ENCODE data around the gene JADE3.
"Not testable (repeated sequence)": the region's sequence is repeated elsewhere in the genome, so short reads cannot be mapped to it uniquely, and the experiment has no call there.

JADE3 gene

DNA sequence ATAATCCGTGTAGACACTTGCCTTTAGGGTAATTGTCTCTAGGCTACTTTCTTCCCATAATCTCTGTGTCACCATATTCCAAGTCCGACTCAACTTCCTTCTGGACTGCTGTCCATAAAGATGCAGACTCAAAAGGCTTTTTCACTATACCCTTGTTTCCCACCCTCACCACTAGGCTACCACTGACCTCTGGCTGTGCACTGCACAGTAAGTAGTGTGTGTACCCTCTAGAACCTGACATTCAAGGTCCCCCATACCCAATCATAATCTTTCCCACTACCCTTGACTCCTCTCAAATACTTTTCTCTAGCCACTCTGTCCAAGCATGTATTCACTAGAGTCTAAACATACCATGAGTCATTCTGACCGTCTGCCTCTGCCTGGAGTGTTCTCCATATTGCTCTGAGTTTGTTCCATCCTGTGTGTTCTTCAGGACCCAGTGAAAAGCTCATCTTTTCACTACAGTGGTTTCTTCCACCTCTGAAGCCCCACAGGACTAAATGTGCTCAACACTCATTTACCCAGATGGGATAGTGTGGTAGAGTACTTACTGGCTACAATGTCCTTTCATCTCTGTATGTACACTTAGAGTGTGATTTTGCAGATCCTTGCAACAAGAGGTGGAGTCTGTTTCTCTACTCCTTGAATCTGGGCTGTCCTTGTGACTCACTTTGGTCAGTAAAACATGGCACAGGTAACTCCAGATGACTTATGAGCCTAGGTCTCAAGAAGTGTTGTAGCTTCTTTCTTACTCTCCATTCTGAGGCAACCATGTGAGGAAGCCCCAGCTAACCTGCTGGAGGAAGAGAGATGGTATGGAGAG, 17.4 kb downstream of the JADE3 start:
- in situ Hi-C loops (cut with HindIII; ENCODE audit: low sequenced_read_pairs): no loop called here

DNA sequence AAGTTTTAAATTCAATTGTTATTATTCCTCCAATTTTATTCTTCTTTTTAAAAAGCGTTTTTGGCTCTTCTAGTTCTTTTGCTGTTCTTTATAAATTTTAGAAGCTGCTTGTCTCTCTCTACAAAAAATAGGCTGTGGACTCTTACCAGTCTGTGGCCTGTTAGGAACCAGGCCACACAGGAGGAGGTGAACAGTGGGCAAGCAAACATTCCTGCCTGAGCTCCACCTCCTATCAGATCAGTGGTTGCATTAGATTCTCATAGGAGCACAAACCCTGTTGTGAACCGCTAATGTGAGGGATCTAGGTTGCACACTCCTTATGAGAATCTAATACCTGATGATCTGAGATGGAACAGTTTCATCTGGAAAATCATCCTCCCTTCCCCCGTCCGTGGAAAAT, 23.1 kb downstream of the JADE3 start:
- in situ Hi-C loops (cut with HindIII; ENCODE audit: low sequenced_read_pairs): no loop called here

DNA sequence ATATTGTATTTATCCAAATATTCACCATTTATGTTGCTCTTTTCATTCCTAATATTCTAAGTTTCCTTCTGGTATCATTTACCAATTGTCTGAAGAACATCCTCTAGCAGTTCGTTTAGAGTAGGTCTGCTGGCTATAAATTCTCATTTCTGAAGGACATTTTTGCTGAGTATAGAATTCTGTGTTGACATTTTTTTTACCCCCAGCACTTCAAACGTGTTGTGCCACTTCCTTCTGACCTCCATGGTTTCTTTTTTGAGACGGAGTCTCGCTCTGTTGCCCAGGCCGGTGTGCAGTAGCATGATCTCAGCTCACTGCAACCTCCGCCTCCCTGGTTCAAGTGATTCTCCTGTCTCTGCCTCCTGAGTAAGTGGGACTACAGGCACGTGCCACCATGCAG, 26.4 kb downstream of the JADE3 start:
- in situ Hi-C loops (cut with HindIII; ENCODE audit: low sequenced_read_pairs): no loop called here

DNA sequence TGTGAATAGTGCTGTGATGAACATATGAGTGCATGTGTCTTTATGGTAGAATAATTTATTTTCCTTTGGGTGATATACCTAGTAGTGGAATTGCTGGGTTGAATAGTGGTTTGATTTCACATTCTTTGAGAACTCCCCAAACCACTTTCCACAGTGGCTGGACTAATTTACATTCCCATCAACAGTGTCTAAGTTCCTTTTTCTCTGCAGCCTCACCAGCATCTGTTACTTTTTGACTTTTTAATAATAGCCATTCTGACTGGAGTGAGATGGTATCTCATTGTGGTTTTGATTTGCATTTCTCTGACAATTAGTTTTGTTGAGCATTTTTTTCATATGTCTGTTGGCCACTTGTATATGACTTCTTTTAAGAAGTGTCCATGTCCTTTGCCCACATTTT, 29.1 kb downstream of the JADE3 start:
- in situ Hi-C loops (cut with HindIII; ENCODE audit: low sequenced_read_pairs): no loop called here

DNA sequence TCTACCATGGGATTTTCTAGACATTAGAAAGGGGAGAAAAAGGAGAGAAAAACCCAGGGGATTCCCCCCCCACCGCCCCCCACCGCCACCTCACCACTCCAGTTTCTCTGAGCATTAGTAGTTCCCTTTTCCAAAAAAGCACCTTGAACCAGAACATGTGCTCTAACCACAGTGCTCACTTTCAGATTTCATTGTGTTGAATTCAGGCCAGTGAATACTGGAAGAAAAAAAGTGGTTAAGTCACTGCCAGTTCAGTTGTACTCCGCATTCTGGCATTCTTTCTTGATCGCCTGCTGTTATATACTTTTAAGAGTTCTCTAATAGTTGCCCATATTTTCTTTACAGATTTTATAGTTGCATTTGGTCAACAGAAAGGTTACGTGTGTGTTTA, 40.9 kb downstream of the JADE3 start:
- in situ Hi-C loops (cut with HindIII; ENCODE audit: low sequenced_read_pairs): no loop called here

DNA sequence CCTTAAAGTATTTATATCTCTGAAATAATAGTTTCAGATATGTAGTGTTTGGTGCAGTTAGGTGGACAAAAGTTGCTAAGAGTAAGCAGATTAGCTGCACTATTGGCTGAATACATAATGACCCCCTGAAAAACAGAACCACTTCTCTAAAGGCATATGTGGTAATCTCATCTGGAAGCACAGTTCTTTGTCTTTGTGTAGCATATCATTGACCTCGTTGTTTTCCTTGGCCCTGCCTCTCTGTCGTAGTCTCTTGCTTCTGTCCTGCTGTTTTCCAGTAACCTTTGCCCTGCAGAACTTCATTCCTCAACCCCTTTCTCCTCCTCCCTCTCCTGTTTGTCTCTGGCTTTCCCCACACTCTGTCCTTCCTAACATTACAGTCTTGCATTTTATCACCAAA, 41.4 kb downstream of the JADE3 start:
- in situ Hi-C loops (cut with HindIII; ENCODE audit: low sequenced_read_pairs): no loop called here

DNA sequence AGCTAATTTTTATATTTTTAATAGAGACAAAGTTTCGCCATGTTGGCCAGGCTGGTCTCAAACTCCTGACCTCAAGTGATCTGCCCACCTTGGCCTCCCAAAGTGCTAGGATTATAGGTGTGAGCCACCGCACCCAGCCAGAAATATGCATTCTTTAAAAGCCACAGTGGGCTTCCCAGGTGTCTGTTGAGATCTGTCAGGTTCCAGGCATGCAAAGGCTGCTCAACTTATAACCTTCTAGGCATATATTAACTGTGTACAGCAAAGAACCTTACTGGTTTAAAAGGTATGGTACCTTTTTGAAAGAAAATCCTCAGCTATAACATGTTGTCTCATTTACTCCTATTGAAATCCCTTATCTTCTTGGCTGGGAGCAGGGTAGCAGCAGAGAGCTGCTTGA, 42.5 kb downstream of the JADE3 start:
- in situ Hi-C loops (cut with HindIII; ENCODE audit: low sequenced_read_pairs): no loop called here

DNA sequence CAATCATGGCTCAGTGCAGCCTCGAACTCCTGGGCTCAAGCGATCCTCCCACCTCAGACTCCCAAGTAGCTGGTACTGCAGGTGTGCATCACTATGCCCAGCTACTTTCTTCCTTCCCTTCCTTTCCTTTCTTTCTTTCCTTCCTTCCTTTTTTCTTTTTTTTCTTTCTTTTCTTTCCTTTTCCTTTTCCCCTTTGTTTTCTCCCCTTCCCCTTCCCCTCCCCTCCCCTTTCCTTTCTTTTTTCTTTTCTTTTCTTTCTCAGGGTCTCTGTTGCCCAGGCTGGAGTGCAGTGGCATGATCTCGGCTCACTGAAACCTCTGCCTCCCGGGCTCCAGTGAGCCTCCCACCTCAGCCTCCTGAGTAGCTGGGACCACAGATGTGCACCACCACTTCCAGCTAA, 44.4 kb downstream of the JADE3 start:
- in situ Hi-C loops (cut with HindIII; ENCODE audit: low sequenced_read_pairs): not testable (repeated sequence)

DNA sequence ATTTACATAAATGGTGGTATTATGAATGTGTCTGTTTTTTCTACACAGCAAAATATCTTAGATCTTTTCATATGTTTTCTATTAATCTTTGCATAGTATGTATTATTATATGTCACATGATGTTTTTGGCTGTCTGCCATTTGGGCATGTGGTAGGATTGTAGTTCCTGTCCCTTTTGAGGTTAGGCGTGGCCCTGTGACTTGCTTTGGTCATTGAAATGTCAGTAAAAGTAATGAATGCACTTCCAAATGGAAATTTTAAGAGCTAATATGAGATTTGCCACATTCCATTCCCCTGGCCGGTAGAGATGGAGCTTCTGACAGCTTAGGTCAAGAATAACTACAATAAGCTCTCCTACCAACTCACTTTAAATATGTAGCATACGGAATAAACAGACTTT, 45.1 kb downstream of the JADE3 start:
- in situ Hi-C loops (cut with HindIII; ENCODE audit: low sequenced_read_pairs): no loop called here

DNA sequence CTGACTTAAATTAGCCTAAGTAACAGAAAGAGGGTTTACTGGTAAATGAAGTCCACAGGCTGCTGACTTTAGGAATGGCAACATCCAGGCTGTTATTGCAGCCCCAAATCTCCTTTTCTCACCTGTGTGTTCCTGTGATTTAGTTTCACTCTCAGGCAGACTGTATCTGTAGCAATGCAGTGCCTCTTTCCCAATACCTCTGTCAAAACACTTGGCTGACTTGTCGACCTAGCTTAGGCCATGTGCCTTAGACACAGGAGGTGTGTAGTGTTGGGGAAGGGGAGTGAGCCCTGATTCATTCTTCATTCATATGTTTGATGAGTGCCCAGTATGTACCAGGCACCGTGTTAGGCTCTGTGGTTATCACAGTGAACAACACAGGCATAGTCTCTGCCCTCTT, 46.9 kb downstream of the JADE3 start:
- in situ Hi-C loops (cut with HindIII; ENCODE audit: low sequenced_read_pairs): no loop called here

DNA sequence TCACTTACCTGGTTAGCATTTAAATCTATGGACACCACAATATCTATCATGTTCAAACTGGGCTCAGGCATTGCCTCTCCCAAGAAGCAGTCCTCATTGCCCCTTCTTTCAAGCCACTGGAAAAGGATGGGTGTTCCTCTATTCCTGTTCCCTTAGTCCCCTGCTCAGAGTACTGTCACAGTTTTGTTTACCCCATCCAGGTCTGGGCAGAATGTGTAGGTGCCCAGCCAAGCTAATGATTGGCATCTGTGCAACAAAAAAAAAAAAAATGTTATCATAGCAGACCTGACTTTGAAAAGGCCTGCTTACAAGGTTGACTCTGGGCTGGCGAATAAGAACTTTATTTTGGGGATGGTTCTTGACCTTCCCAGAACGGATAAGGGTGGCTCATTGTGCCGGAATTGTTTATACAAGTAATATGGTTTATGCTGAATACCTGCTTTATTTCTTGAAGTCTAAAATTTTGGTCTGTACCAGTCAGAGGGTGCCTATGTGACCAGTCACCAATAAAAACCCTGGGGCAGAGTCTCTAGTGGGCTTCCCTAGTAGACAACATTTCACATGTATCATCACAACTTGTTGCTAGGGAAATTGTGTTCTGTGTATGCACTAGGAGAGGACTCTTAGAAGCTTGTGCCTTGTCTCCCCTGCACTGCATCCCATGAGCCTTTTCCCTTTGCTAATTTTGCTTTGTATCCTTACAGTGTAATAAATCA, 47.9 kb downstream of the JADE3 start:
- in situ Hi-C loops (cut with HindIII; ENCODE audit: low sequenced_read_pairs): no loop called here

DNA sequence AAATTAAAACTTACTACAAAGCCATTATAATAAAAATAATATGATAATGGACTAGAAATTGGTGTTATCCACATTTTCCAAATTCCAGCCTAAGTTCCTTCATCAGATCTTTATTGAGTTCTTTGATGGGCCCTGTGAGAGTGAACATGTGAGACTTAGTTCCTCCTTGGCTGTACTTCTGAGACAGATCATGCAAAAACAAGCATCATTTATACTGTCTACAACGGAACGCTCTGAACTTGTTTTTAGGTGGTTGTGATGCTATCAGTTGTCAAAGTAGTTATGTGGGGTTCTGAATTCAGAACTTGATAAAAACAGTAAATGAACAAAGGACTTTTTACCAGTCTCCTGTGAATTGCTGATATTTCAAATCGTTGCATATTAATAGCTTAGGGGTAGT, 48.9 kb downstream of the JADE3 start:
- in situ Hi-C loops (cut with HindIII; ENCODE audit: low sequenced_read_pairs): no loop called here

DNA sequence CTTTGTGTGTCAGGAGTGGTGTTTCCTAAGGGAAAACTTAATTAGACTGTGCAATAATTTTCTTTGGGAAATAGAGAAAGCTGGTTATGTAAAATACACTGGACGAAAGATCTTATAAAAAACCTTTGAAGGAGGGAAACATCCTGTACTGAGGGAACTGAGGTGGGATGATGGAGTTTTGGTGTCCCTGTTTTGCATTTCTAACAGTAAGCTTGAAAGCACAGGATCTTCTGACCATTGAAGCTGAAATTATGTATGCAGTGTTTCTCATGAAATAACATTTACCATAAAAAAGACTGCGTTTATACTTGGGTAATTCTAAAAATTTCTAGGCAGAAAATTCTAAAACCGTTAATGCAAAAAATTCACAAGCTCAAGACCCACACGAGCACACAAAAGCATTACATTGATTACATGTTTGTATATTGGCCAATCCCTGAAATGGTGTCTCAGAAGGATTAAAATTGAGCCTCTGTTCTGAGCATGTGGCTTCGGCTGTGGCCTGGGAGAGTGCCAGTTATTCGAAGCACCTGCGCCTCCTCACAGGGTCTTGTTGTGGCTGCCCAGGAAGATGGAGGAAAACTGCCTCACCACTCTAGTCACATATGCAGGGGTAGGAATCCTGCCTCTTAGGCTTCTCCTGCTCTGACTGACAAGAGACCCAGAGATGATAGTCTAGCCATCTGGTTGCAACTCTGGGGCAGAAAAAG, 49.5 kb downstream of the JADE3 start:
- in situ Hi-C loops (cut with HindIII; ENCODE audit: low sequenced_read_pairs): no loop called here

DNA sequence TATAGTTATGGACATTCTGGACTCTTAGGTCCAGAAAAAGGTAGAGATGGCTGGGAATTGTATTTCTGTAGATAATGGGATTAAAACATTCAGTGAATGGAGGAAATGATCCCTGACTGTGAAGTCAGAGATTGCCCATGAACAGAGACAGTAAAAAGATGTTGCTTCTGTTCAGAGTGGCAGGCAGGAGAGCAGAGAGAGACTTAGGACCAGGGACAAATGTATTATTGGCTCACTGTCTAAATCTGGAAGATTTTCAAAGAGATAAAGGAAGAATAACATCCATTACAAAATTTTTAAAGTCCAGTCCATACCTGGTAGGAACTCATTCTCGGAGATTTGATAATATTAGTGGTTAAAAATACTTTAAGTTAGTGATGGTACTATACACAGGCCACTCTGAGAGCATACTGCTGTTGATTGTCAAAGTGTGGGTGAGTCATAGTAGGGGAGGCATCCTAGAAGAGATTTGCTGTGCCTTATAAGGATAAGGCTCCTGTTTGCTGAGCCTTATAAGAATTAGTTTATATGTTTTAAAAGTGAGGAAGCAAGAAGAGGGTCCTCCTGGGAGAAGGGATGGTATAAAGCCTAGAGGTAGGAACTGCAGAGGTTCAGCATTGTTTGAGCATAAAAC, 53.0 kb downstream of the JADE3 start:
- in situ Hi-C loops (cut with HindIII; ENCODE audit: low sequenced_read_pairs): no loop called here

DNA sequence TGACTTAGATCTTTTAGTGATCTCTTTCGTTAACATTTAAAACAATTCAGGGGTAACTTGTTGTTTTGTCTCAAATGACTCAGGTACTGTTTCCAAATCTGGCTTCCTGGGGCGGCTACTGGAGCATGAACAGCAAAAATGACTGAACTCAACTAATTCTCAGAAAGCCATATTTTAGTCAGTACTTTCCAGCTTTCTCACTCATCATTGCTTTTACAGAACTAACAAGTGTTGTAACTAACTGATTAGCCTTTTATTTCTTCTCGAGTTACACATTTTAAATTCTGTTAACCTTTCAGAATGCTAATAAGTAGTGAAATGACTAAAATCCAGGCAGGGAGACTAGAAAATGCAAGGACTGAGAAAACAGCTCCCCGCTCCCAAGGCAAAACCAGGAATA, 55.3 kb downstream of the JADE3 start:
- in situ Hi-C loops (cut with HindIII; ENCODE audit: low sequenced_read_pairs): no loop called here

DNA sequence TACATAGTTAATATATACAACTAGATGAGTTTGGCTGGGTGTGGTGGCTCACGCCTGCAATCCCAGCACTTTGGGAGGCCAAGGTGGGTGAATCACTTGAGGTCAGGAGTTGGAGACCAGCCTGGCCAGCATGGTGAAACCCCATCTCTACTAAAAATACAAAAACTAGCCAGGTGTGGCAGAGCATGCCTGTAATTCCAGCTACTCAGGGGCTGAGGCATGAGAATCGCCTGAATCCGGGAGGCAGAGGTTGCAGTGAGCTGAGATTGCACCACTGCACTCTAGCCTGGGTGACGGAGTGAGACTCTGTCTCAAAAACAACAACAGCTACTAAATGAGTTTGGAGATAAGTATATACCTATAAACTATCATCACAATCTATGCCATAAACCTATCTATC, 64.8 kb downstream of the JADE3 start:
- in situ Hi-C loops (cut with HindIII; ENCODE audit: low sequenced_read_pairs): not testable (repeated sequence)

DNA sequence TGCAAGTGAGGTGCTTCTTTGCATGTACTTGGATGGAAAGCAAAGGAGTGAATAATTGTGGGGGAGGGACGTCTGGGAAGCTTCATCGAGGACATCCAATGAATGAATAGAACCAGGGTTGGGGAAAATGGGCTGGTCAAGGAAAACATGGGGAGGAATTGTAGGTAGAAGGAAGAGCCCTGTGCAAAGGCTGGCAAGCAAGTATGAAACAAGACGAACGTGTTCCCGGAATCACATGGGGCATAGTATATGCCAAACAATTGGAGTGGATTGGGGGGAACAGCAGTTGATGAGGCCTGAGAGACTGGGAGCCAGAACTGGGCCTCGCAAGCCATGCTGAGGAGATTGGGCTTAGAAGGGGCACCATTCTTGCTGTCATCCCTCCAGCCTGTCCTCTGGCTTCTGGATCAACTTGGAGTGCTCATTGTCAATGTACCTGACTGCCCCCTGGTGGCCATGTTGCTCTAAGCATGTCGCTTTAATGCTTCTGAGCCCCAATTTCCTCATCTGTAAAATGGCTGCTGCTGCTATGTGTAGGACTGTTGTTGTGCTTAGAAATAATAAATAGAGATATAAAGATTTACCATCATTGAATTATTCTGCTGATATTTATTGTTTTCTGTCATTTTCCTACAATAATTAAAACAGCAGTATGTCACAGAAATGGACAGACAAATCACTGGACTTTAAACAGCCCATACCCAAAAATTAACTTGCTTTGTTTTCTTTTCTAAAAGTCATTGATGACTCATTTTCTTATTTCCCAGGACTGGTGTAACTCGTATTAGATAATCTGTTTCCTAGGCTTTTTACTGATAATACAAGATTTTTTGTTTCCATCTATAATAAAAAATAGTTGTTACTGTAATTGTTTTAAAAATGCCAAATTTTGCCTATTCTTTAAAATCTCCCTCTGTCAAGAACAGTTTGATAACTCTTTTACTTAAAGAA, 66.4 kb downstream of the JADE3 start:
- in situ Hi-C loops (cut with HindIII; ENCODE audit: low sequenced_read_pairs): no loop called here

DNA sequence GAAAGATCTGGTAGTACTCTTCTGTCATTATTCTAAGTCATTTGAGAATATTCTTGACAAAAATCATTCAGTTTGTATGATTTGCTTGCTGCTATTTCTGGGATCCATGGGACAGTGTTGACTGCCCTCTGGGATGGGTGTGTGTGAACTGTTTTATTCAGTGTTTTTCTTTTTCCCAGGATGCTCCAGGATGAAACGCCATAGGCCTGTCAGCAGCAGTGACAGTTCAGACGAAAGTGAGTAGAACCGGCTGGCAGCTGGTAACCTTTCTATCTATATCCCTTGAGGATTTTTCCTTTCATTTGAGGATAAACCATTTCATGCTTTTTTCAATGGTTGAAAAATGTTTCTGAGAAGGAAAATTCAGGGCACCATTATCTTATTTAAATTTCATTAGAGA, 72.5 kb downstream of the JADE3 start:
- in situ Hi-C loops (cut with HindIII; ENCODE audit: low sequenced_read_pairs): loop anchor here (5.0 kb wide), 1 partner anchor 43 kb away; no protein-coding TSS in a partner anchor

DNA sequence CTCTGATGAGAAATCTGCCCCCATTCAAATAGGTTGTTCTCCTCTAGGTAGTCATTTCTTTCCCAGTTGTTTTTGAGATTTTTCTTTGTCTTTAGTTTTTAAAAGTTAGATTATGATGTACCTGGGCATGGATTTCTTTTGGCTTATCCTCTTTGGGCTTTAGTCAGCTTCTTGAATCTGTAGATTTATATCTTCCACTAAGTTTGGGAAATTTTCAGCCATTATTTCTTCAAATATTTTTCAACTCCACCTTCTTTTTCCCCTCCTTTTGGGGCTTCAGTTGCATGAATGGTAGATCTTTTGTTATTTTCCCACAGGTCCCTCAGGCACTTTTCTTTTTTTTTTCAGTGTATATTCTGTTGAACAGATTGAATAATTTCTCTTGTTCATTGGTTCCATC, 77.3 kb downstream of the JADE3 start:
- in situ Hi-C loops (cut with HindIII; ENCODE audit: low sequenced_read_pairs): no loop called here

DNA sequence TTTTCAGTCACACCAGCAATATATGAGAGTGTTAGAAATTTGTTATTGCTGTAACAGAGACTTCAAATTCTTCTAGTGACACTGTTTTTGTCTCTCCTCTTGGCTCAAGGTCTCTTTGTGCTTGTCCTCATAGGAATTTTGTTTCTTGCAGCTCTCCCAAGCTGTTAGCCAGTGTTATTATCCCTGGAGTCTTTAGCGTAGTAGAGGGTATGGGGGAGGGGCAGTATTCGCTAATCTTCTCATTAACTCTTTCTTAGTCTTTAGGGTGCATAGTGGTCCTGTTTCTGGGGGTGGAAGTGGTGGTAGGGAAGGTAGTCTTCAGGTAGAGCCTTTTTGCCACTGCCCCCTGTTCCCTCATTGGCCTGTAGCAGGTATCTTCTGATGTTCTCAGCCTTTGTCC, 79.4 kb downstream of the JADE3 start:
- in situ Hi-C loops (cut with HindIII; ENCODE audit: low sequenced_read_pairs): no loop called here
